SK-N-SH treated with all-trans-retinoic acid at 6 μM for 48 hours (cell line): ENCODE measurements around the gene MKI67.

Experiments used
- ARNTL ChIP-seq: fragments of 450-650 bp; formaldehyde crosslinking; IDR thresholded peaks from 2 replicates; pipeline ENCODE4 v1.5.0; 2020; ENCODE audit warnings: low read depth, mild to moderate bottlenecking, moderate library complexity, borderline replicate concordance
- BACH2 ChIP-seq: fragments of 250-450 bp; sonication (Bioruptor Pico); IDR thresholded peaks from 2 replicates; pipeline ENCODE4 v1.9.0; 2021; ENCODE audit warnings: mild to moderate bottlenecking, borderline replicate concordance
- CSRNP3 ChIP-seq: fragments of 250-450 bp; sonication (Bioruptor Pico); IDR thresholded peaks from 2 replicates; pipeline ENCODE4 v1.5.1; 2021; ENCODE audit warnings: mild to moderate bottlenecking, moderate library complexity
- GLIS3 ChIP-seq: fragments of 250-450 bp; sonication (Bioruptor Pico); IDR thresholded peaks from 2 replicates; pipeline ENCODE4 v1.5.0; 2020; ENCODE audit warnings: mild to moderate bottlenecking, moderate library complexity
- PATZ1 ChIP-seq: fragments of 250-450 bp; sonication (Bioruptor Pico); IDR thresholded peaks from 2 replicates; pipeline ENCODE4 v1.8.0; 2020; ENCODE audit warnings: mild to moderate bottlenecking, moderate library complexity, borderline replicate concordance
- TCF4 ChIP-seq: fragments of 250-450 bp; sonication (Bioruptor Pico); IDR thresholded peaks from 2 replicates; pipeline ENCODE4 v1.8.0; 2021; ENCODE audit warnings: mild to moderate bottlenecking, moderate library complexity, borderline replicate concordance
- TOX ChIP-seq: fragments of 250-450 bp; sonication (Bioruptor Pico); IDR thresholded peaks from 2 replicates; pipeline ENCODE4 v1.8.0; 2021; ENCODE audit warnings: mild to moderate bottlenecking, moderate library complexity, borderline replicate concordance
- TSHZ2 ChIP-seq: fragments of 250-450 bp; sonication (Bioruptor Pico); IDR thresholded peaks from 2 replicates; pipeline ENCODE4 v1.5.0; 2020; ENCODE audit warnings: mild to moderate bottlenecking, moderate library complexity
- ZC3H10 ChIP-seq: fragments of 250-450 bp; sonication (Bioruptor Pico); IDR thresholded peaks from 2 replicates; pipeline ENCODE4 v1.5.1; 2021; ENCODE audit warnings: mild to moderate bottlenecking, moderate library complexity
- ZFP30 ChIP-seq: fragments of 450-650 bp; formaldehyde crosslinking; IDR thresholded peaks from 2 replicates; pipeline ENCODE4 v1.5.0; 2022; ENCODE audit warnings: mild to moderate bottlenecking, moderate library complexity

GRCh38 chr10:128167926-128168520, 41.8 kb upstream of the MKI67 start:
- no peak for TF ChIP-seq BACH2 (CRISPR knock-in tag)
- no peak for TF ChIP-seq TOX (CRISPR knock-in tag)
- no peak for TF ChIP-seq GLIS3
- no peak for TF ChIP-seq ZC3H10 (CRISPR knock-in tag)
- no peak for TF ChIP-seq TSHZ2 (CRISPR knock-in tag)
- no peak for TF ChIP-seq ARNTL (CRISPR knock-in tag)
- TF ChIP-seq CSRNP3, result no peak
- no peak for TF ChIP-seq ZFP30 (CRISPR knock-in tag)
- TF ChIP-seq PATZ1, result no peak
- no peak for TF ChIP-seq TCF4 (CRISPR knock-in tag)
